GM19397 (cell line): ENCODE measurements around the gene SOHLH2.

ENCODE experiments used
- ATAC-seq: cut with Tn5 transposase; IDR thresholded peaks from one replicate; pipeline ENCODE4 v1.9.1; 2021; ENCODE audit warnings: mild to moderate bottlenecking, moderate library complexity; ENCODE audit not compliant: unreplicated experiment

Gene SOHLH2, protein sequence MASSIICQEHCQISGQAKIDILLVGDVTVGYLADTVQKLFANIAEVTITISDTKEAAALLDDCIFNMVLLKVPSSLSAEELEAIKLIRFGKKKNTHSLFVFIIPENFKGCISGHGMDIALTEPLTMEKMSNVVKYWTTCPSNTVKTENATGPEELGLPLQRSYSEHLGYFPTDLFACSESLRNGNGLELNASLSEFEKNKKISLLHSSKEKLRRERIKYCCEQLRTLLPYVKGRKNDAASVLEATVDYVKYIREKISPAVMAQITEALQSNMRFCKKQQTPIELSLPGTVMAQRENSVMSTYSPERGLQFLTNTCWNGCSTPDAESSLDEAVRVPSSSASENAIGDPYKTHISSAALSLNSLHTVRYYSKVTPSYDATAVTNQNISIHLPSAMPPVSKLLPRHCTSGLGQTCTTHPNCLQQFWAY

DNA sequence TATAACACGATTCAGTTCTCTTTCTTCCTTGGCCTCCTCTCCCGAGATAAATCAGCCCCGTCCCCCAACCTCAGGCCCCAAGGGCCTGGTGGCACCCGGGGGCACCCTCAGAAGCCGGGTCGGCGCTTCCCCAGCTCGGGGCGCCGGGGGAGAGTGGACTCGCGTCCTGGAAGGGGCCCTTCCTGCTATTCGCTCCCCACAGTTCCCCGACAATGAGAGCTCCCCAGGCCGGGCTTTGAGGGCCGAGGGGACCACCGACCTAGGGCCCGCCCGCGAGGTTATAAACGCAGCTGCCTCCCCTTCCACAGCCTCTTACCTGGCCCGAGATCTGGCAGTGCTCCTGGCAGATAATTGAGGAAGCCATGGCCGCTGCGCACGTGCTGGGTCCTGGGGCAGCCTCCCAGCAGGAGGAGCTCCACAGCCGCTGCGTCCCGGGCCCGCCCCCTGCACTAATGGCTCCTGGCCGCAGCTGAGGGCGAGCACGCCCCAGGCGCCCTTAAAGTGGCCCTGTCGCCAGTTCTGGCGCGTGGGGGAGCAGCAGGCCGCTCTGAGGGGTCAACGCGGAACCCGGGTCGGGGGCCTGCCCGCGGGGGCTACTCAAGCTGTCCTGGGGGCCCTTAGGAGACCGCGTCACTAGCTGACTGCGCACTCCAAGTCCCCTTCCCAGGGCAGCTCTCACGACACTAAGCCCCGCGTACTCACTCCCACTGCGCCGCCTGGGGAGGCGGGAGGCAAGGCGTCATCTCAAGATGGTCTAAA, at the start of gene SOHLH2:
SOHLH2 (minus strand) TSS at position 394 of the 759 bp plus-strand sequence; CDS start at position 364, 30 bp downstream.
- ATAC-seq = no peak

DNA sequence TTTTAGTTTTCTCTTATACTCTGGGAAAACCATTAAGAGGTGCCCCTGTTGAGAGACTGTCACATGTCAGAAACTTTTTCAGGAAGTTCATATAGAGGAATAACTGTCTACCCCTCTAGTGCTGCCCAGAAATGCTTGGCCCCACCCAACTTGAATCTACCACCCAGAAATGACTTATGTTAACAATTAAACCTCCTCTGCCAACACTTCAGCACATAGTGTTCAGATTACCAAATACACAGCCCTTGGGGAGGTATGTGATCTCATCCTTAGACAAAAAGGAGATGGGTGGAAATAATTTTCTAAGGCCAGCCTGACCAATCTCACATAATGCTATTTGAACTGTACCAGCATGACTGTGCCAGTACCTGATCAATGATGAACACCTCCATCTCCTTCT, 47.6 kb upstream of the SOHLH2 start:
- no peak for ATAC-seq

DNA sequence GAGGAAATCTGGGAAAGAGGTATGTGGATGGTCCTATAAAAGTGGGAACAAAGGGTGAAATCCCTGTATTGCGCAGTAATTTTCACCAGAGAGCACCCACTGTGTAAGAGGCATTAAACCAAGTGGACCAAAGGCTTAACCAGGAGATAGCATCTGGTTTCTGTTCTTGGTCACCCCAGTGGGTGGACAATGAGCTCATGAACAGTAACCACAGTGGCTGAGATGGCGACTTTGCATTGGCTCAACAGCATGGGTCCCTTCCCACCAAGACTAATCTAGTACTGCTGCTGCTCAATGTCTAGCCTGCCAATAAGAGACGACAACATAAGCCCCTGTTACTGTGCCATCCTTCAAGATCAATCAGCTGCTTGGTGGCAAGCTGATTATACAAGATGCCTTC, 46.7 kb upstream of the SOHLH2 start:
- no peak for ATAC-seq

DNA sequence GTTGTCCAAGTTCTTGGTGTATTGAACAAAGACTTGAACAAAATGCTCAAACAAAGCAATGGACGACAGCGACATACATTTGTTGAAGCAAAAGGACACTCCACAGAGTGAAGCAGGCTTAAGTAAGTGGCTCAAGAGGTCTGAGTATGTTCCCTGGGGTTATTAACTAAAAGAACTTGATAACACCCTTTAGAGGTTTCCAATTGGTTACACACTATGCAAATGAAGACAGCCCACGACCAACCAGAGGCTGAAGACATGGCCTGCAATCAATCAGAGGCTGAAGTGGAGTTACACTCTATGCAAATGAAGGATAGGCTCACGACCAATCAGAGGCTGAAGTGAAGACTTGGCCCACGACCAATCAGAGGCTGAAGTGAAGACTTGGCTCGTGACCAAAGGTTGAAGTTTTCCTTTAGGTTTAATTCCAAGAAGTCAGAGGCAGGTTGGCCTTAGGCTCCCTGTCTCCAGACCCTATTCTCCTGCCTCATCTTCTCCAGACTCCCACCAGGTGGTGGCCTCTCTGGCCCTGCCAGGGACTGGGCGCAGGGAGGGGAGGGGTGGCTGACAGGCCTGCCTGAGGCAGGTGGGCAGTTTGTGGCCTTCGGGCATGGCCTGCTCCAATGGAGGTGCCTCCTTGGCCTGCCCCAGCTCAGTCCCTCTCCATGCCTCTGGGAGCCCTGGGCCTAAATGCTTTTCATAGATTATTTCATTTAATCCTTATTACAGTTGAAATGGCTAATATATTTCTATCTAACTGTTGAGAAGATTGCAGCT, 45.2 kb upstream of the SOHLH2 start:
- ATAC-seq = no peak

DNA sequence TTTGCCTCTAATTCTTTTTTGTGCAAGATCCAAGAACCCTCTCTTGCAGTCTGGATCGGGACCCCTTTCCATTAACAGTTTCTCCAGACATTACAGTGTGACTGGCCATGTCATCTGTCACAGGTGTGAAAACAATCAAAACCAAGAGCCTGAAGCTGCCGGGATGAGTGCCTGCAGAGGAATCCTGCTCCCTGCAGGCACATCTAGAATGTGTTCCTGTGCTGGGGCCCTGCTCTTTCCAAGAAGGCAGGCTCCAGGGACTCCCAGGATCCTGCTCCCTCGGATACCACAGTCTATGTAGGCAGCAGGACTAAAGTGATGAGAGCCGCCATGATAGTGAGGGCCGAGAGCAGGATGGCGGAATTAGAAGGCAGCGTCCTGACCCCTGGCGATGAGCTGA, 44.5 kb upstream of the SOHLH2 start:
- no peak for ATAC-seq

DNA sequence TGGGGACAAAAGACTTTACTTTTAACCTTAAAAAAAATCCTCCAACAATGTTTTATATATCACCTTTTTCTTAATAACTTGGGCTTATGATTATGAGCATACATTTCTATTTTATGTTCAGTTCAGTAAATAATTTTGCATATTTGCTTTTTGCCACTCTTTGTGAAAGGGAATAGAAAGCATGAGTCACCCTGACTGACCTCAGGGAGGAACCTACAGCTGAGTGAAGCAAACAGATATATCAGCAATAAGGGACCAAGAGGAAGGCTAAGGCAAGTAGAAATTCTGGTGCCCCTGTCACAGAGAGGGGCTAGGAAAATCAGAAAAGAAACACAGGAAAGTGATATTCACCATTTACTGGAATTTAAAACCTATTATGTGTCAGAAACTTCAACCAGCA, 37.2 kb upstream of the SOHLH2 start:
- ATAC-seq = no peak

DNA sequence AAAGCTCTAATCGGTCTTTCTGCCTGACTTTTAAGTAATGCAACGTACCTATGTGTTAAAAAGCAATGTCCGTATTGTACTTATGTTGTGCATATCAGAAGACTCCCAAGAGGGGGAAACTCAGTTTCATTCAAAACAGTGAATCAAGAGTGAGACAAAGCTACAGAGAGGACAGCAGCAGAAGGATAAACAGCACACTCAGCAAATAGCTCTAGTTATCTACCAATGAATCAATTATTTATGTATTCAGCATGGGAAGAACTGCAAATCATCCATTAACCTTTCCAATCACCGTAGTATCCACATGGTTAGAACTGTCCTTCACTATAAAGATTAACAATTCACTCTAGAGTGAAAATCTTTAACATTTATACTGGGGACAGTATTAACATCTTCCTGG, 36.7 kb upstream of the SOHLH2 start:
- ATAC-seq = no peak

DNA sequence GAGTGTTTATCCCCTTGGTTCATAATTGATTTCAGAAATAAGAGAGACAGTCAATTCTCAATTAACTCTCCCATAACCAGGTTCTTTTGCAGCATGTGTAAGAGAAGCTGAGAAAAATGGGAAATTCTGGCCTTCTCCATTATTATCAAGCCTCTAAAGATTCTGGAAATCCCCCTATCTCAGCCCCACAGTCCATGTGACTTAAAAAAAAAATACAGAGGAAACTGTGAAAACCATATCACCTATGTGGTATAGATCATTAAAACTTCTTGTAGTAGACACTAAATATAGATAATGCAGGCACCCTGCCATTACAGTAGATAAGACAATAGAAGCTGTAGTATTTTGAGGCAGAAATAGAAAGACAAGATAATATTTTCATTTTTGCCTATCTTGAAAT, 34.3 kb upstream of the SOHLH2 start:
- no peak for ATAC-seq

DNA sequence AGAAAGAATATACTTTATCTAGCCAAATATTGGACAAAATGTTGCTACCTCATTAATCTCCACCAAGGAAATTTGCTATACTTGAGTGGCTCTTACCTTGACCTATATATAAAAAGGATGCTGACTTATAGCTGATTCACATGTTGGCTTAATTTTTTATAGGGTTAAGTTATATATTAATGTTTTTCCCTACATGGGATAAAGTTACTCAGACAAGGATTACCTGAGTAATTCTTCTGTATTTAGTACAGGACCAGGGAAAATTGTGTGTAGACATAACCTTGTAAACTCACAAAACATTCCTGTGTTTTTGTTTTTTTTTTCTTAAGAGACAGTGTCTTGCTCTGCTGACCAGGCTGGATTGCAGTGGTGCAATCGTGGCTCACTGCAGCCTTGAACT, 30.6 kb upstream of the SOHLH2 start:
- no peak for ATAC-seq

DNA sequence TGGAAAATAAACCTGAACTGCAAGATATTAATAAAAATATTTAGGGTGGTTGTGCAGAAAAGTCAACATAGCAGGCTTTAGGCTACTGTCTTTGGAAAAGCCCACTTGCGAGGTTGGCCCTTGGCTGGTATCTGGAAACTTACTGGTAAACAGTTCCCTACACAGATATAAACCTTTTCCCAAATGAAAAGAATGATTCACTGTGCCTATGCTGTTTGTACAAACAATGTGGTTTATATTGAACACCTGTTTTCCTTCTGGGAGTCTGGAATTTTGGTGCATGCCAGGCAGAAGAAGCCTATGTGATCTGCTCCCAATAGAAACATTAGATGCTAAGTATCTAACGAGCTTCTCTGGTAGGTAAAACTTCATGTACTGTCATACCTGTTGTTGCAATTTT, 29.7 kb upstream of the SOHLH2 start:
- no peak for ATAC-seq

DNA sequence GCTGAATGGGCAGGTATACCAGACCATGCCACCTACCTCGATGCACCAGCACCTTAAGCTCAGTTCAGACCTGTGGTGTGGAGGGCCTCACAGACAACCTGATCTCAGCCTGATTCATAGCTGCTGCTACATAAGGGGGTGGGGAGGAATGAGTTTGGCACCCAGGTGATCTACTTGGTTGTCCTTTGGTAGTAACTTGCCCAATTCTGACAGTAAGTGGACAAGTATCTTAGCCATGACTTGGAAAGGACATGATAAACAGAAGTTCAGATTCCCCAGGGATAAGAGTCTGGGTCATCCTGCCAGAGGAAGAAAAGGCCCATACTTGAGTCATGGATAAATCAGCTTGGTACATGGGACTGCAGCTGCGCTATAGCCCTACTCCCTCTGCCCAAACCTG, 28.4 kb upstream of the SOHLH2 start:
- ATAC-seq = no peak

DNA sequence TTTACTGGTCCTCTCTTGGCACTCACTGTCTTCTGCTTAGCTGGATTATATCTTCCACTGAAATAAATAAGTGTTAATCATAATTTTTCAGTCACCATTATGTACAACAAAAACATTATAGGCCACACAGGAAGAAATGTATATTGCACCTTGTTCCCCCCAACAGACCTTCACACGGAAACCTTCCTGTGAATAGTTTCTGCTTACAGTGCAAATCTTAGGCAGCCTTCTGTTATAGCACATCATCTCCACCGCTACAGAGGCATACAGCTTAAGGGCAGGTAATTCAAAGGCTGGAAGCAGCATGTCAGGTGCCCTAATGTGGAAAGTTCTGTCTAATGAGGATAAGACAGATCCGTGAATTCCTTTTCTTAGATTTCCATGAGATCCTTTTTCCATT, 16.9 kb upstream of the SOHLH2 start:
- ATAC-seq = no peak

DNA sequence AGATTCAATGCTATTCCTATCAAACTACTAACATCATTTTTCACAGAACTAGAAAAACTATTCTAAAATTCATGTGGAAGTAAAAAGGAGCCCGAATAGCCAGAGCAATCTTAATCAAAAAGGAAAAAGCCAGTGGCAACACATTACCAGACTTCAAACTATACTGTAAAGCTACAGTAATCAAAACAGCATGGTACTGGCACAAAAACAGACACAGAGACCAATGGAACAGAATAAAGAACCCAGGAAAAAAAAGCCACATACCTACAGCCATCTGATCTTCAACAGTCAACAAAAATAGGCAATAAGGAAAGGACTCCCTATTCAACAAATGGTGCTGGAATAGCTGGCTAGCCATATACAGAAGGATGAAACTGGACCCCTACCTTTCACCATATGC, 10.4 kb upstream of the SOHLH2 start:
- ATAC-seq = no peak

DNA sequence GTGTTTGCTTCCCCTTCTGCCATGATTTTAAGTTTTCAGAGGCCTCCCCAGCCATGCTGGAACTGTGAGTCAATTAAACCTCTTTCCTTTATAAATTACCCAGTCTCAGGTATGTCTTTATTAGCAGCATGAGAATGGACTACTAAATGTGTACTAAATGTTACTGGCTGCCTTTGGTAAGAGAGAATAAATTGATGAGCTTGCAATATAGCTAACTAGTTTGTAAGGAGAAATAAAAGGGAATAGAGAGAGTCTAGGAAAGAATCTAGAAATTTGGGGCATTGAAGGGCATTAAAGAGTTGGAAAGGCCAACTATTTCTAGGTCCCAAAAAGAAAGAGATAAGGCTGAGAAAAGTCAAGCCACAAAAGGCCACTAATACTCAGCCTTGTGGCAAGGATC, 5.5 kb upstream of the SOHLH2 start:
- no peak for ATAC-seq

DNA sequence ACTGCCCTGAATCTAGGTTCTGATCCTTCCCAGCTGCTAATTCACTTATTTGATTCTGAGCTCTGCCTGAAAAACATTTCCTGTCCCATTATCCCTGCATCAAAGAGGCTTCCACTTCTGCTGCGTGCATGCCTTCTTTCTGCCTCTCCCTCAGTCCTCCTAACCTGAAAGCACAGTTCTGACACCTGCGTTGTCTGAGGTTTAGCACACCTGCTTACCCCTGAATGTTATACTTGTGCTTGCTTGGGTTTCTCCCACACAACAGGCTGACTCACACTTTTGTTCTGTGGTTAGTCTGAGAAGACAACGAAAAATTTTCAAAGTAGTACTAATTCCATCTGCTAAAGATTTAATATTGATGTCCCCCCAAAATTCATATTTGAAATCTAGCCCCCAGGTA, 3.1 kb upstream of the SOHLH2 start:
- no peak for ATAC-seq

DNA sequence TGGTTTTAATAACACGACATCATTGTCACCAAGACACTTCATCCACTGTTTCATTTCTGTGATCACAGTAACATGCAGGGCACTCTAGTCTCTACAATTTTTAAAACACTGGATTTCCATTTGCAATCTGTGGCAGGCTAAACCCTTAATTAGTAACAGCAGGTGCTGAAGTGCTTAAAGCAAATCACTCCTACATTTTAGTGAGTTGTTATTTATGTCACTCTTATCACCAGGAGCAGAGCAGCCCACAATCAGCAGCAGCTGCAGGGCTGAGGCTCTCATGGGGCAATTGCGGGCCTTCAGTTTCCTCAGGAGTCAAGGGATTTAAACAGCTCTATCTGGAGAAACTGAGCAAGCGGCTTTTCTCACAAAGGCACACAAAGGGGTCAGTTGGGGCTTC, 1.6 kb downstream of the SOHLH2 start:
- ATAC-seq = no peak

DNA sequence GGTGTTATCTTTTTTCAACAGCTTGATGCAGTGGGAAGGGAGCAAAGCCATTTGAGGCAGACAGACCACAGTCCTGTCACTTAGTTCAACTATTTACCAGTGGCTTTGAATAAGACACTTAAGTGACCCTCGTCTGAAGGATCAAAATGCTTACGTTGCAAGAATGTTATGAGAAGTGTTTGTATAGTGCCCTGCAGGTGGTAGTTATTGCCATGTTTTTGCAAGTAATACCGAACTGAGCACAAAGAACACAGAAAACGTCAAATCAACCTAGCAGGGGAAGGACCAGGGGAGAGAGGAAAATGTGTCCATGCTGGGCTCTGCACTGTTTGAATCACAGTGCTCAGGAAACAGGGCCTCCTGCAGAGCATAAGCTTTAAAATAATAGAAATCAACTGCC, 2.8 kb downstream of the SOHLH2 start:
- no peak for ATAC-seq

DNA sequence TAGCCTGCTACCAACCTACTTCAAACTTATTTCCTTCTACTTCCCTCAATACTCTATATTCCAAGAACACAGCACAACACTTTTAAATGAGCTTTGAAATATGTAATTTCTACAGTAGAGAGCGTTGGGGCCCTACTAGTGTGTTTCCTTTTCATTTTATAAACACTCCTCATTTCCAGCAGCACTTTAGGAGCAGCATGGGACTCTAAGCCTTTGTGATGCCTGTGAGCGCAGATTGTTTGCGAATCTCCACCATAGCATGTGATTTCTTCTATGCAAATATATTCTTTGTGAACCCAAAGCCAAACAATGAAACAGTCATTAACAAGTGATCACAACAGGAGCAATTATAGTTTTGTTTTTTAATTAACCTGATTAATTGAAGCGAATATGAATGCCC, 3.6 kb downstream of the SOHLH2 start:
- ATAC-seq = no peak

DNA sequence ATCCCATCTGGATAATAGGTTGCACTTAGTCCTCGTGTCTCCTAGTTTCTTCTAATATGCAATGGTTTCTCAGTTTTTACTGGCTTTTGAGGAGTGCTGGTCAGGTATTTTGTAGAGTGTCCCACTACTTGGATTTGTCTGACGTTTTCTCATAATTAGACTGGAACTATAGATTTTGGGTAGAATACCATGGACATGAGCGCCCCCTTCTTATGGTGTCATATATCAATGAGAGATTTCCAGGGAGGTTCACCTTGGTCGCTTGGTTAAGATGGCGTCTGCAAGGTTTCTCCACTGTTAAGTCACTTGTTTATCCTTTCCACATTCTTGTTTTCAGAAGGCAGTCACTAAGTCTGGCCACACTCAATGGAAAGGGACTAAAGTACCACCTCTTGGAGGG, 6.7 kb downstream of the SOHLH2 start:
- no peak for ATAC-seq

DNA sequence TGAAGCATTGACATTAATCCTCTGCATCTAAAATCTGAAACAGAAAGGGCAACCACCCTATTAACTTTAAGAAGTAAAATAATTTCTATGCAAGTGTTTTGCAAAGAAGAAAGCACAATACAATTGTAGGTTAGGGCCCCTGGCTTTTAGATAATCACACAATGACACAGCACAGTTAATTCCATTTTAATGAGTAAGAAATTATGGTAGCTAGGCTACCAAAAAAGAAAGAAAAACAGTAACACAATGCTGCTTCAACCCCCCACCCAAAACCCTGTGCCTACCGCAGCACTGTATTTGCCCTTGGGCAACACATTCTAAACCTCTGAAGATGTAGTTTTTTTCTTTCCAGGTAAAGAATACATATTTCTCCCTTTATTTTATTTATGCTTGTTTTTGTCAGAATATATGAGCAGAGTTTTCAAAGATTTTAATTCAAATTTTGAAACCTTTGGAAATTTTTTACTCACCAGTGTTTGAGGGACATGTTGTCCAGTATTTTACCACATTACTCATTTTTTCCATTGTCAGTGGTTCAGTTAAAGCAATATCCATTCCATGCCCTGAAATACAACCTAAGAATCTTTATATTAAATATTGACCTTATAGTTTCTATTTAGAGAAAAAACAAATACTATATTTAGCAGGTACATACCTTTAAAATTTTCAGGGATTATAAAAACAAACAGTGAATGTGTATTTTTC, 21.1 kb downstream of the SOHLH2 start:
- ATAC-seq = no peak

DNA sequence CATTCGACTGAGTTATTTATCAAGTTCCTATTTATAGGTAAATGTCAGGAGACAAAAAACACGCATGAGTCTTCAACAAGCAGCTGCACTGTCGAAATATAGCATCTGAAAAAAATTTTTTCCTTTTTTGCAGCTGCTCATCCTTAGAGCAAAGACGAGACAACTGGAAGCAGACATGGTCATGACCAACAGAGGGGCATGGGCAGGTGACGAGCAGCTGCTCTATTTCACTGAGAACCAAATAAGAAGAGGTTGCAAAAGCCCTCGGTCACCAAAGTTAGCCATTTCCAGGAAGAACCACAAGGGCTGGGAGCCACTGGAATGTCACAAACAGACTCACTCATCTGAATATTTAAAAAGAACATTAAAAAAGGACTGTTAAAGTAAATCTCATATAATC, 22.2 kb downstream of the SOHLH2 start:
- no peak for ATAC-seq
